Measurements from ENCODE around the gene ENDOV.

The ENDOV gene

GRCh38 chr17:80474231-80474960 lies 59.4 kb downstream of the ENDOV start:
- Histone ChIP-seq H3K9me3 (ENCODE audit: insufficient read depth, low read length) (no peaks in the 10 kb centered on the region), H2AFZ (ENCODE audit: low read depth, low read length) (no peak overlapping the region), H3K79me2 (ENCODE audit: low read length) (no peaks in the 10 kb centered on the region), H3K27ac (ENCODE audit: low read length) (no peak overlapping the region), H3K36me3 (replicated peaks; ENCODE audit: low read depth, low read length) (no peaks in the 10 kb centered on the region), H3K4me2 (ENCODE audit: low read length) (peak overlapping the region; percentile 50), H3K4me3 (ENCODE audit: low read length) (peak overlapping the region; percentile 33; the same call in 1 of the 2 replicates), H3K4me1 (ENCODE audit: low read length) (no peaks in the 10 kb centered on the region), H3K9ac (ENCODE audit: low read length) (no peak overlapping the region), H4K20me1 (ENCODE audit: insufficient read depth, low read length) (no peaks in the 10 kb centered on the region), H3K27me3 (ENCODE audit: low read depth, low read length) (no peaks in the 10 kb centered on the region)
- no peak for TF ChIP-seq EZH2phosphoT487 (IDR thresholded peaks at IDR 0.05; ENCODE audit: low read depth)
- peak; percentile 26; the same call in 1 of the 2 replicates for TF ChIP-seq CTCF (IDR thresholded peaks at IDR 0.05; ENCODE audit: low read depth, low read length)

- peak overlapping the region; percentile 33; the same call in 1 of the 2 replicates for H3K4me3 ChIP-seq (ENCODE audit: low read length)
- H2AFZ ChIP-seq (ENCODE audit: low read depth, low read length), result no peak overlapping the region
- no peak overlapping the region for H3K27ac ChIP-seq (ENCODE audit: low read length)
- H4K20me1 ChIP-seq (ENCODE audit: insufficient read depth, low read length), result no peaks in the 10 kb centered on the region
- no peak overlapping the region for H3K9ac ChIP-seq (ENCODE audit: low read length)
- H3K9me3 ChIP-seq (ENCODE audit: insufficient read depth, low read length), result no peaks in the 10 kb centered on the region
- H3K36me3 ChIP-seq (replicated peaks; ENCODE audit: low read depth, low read length), result no peaks in the 10 kb centered on the region
- peak overlapping the region; percentile 50 for H3K4me2 ChIP-seq (ENCODE audit: low read length)
- H3K4me1 ChIP-seq (ENCODE audit: low read length), result no peaks in the 10 kb centered on the region
- H3K27me3 ChIP-seq (ENCODE audit: low read depth, low read length), result no peaks in the 10 kb centered on the region
- no peaks in the 10 kb centered on the region for H3K79me2 ChIP-seq (ENCODE audit: low read length)
- TF ChIP-seq CTCF (IDR thresholded peaks at IDR 0.05; ENCODE audit: low read depth, low read length), result no peak
- no peak for TF ChIP-seq EZH2phosphoT487 (IDR thresholded peaks at IDR 0.05; ENCODE audit: low read depth)
Observed at GRCh38 chr17:80474961-80475909, 60.3 kb downstream of the ENDOV start.

- Histone ChIP-seq H2AFZ (ENCODE audit: low read depth, low read length) (no peak within 1 kb of the TSS), H3K4me2 (ENCODE audit: low read length) (no peak within 1 kb of the TSS)
Observed at GRCh38 chr17:80475910-80476876, 61.2 kb downstream of the ENDOV start, which contains the start of gene NPTX1. NPTX1 (minus strand) TSS chr17:80476607; CDS start chr17:80476446, 161 bp downstream.

More at GRCh38 chr17:80475910-80476876, 61.2 kb downstream of the ENDOV start, which contains the start of gene NPTX1:
- no peak within 1 kb of the TSS for H3K9ac ChIP-seq (ENCODE audit: low read length)
- no peaks in the 10 kb centered on the region for H3K4me1 ChIP-seq (ENCODE audit: low read length)
- no peak within 1 kb of the TSS for H3K4me3 ChIP-seq (ENCODE audit: low read length)
- H3K36me3 ChIP-seq (replicated peaks; ENCODE audit: low read depth, low read length), result no peaks in the 10 kb centered on the region
- no peaks in the 10 kb centered on the region for H3K9me3 ChIP-seq (ENCODE audit: insufficient read depth, low read length)
- TF ChIP-seq CTCF (IDR thresholded peaks at IDR 0.05; ENCODE audit: low read depth, low read length), result no peak
- TF ChIP-seq EZH2phosphoT487 (IDR thresholded peaks at IDR 0.05; ENCODE audit: low read depth), result no peak
- no peaks in the 10 kb centered on the region for H3K79me2 ChIP-seq (ENCODE audit: low read length)
- H3K27me3 ChIP-seq (ENCODE audit: low read depth, low read length), result no peaks in the 10 kb centered on the region
- no peak within 1 kb of the TSS for H3K27ac ChIP-seq (ENCODE audit: low read length)
- H4K20me1 ChIP-seq (ENCODE audit: insufficient read depth, low read length), result no peaks in the 10 kb centered on the region

Data from OCI-LY3 (cell line).